DOHH2 (cell line): Measurements from ENCODE around the gene ERI2.
A peak's percentile ranks its signal among the peaks of the same experiment; 100 is the strongest.

Experiments used
- H3F3A ChIP-seq: fragments of 200-600 bp; sonication (generic), shearing (Covaris generic); 2 replicates; pipeline ENCODE4 v1.6.0; 2016; ENCODE audit warnings: antibody characterized with exemption, mild to moderate bottlenecking; ENCODE audit not compliant: control insufficient read depth, insufficient read depth
- H3K27ac ChIP-seq: fragments of 200-600 bp; sonication (generic); 2 replicates; pipeline ENCODE4 v1.5.1; 2014; ENCODE audit warnings: low read depth, mild to moderate bottlenecking, low read length, moderate library complexity
- H3K27me3 ChIP-seq: fragments of 200-600 bp; sonication (generic); 2 replicates; pipeline ENCODE4 v1.6.1; 2014; ENCODE audit warnings: mild to moderate bottlenecking, low read length, mixed read lengths; ENCODE audit not compliant: control insufficient read depth
- H3K36me3 ChIP-seq: fragments of 200-600 bp; sonication (generic); 2 replicates; pipeline ENCODE4 v1.6.1; 2014; ENCODE audit warnings: mild to moderate bottlenecking, low read length, moderate library complexity, mixed read lengths; ENCODE audit not compliant: control insufficient read depth
- H3K4me1 ChIP-seq: fragments of 200-600 bp; sonication (generic); 2 replicates; pipeline ENCODE4 v1.6.1; 2014; ENCODE audit warnings: mild to moderate bottlenecking, low read length, mixed read lengths; ENCODE audit not compliant: control insufficient read depth
- H3K4me2 ChIP-seq: fragments of 200-600 bp; sonication (generic); 2 replicates; pipeline ENCODE4 v1.6.0; 2014; ENCODE audit warnings: mild to moderate bottlenecking, low read length, moderate library complexity
- H3K4me3 ChIP-seq: fragments of 200-600 bp; sonication (generic); 2 replicates; pipeline ENCODE4 v1.5.1; 2014; ENCODE audit warnings: mild to moderate bottlenecking, low read length, mixed read lengths
- H3K79me2 ChIP-seq: fragments of 200-600 bp; sonication (generic); 2 replicates; pipeline ENCODE4 v1.6.1; 2014; ENCODE audit warnings: mild to moderate bottlenecking, low read length, mixed read lengths; ENCODE audit not compliant: control insufficient read depth
- H3K9me2 ChIP-seq: fragments of 200-600 bp; sonication (generic); replicated peaks from 2 replicates; pipeline ENCODE4 v1.6.1; 2014; ENCODE audit warnings: mild to moderate bottlenecking, low read length, mixed read lengths; ENCODE audit not compliant: control insufficient read depth
- H3K9me3 ChIP-seq: fragments of 200-600 bp; sonication (generic); 2 replicates; pipeline ENCODE4 v1.6.1; 2014; ENCODE audit warnings: antibody characterized with exemption, low read length, mixed read lengths; ENCODE audit not compliant: control insufficient read depth, insufficient read depth
- H4K20me1 ChIP-seq: fragments of 200-600 bp; sonication (generic); 2 replicates; pipeline ENCODE4 v1.6.0; 2014; ENCODE audit warnings: low read depth, mild to moderate bottlenecking, antibody characterized with exemption, low read length, moderate library complexity; ENCODE audit not compliant: control insufficient read depth, insufficient read depth
- EZH2phosphoT487 ChIP-seq: fragments of 200-600 bp; sonication (generic); IDR thresholded peaks from 2 replicates; pipeline ENCODE4 v1.6.1; 2017; ENCODE audit warnings: borderline replicate concordance, mild to moderate bottlenecking, antibody characterized with exemption, low read length, moderate library complexity, mixed read lengths
- TF ChIP-seq, protein P1 (sequence below): fragments of 200-600 bp; sonication (generic); IDR thresholded peaks from one replicate; pipeline ENCODE4 v1.5.1; 2014; ENCODE audit warnings: antibody characterized with exemption, mild to moderate bottlenecking, low read depth, low read length; ENCODE audit not compliant: poor library complexity, severe bottlenecking

Gene ERI2

DNA sequence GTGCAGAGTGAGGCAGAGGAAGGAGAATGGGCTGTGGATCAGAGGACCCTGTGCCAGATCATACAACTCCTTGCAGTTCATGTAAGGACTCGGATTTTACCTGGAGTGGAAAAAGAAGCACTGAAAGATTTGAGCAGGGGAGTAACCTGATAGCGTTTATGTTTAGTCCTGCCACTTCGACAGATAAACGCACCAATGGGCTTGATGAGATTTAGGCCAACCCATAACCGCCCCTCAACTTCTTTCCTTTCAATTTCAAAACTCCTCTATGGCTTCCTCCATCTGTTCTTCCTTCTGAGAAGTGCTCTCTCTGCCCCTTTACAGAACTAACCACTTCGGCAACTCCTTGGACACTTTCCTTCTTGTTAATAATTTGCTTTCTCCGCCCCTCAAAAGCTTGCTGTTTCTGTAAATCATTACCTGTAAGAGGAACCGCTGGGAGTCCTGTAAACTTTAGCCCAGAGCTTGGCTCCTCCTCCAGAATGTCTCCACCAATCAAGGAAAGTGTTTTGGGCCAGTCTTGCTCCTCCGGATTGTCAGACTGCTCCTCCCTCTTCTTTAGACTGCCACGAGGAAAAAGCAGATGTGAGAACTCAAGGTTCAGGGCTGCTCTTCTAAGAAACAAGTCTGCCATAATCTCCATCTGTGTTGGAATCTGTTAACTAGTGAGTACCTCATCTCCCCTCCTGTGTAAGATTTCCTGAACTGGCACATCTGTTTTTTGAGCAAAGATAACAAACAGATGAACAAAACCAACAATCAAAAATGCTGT lies 42.6 kb downstream of the ERI2 start, which contains the start of gene ACSM3:
Gene ACSM3, plus strand, starts transcription at position 554 of the 772 bp plus-strand sequence. CDS start 6,021 bp downstream, outside the sequence.
- H3K27ac ChIP-seq, result no peak within 1 kb of the TSS
- H4K20me1 ChIP-seq, result no peaks in the 10 kb centered on the region

DNA sequence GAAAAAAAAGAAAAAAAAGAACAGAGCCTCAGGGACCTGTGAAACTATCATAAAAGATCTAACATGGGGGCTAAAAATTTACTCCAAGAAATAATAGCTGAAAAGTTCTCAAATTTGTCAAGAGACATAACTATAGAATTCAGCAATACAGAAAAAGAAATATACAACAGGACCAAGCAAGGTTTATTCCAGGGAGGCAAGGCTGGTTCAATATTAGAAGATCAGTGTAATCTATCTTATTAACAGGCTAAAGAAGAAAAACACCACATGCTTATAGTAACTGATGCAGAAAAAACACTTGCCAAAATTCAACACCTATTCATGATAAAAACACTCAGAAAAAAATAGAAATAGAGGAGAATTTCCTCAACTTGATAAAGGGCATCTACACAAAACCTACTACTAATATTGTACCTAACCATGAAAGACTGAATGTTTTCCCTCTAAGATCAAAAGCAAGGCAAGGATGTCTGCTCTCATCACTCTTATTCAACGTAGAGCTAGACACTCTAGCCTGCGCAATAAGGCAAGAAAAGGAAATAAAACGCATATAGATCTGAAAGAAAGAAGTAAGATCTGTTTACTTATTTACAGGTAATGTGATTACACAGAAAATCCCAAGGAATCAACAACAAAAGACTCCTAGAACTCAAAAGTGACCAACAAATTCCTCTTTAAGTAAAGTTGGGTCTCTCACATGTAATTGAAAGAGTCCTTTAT lies 43.7 kb downstream of the ERI2 start:
- H3K4me2 ChIP-seq, result no peak overlapping the region
- H3F3A ChIP-seq, result no peaks in the 10 kb centered on the region
- no peaks in the 10 kb centered on the region for H3K36me3 ChIP-seq
- H3K27me3 ChIP-seq, result no peaks in the 10 kb centered on the region
- no peak overlapping the region for H3K27ac ChIP-seq
- H4K20me1 ChIP-seq, result no peaks in the 10 kb centered on the region
- peaks cover 13% of the 10 kb centered on the region for H3K4me1 ChIP-seq
- H3K9me2 ChIP-seq, result no peaks in the 10 kb centered on the region
- H3K79me2 ChIP-seq, result no peaks in the 10 kb centered on the region
- no peak overlapping the region for H3K4me3 ChIP-seq
- H3K9me3 ChIP-seq, result peaks cover 10% of the 10 kb centered on the region
- no peak for TF ChIP-seq EZH2phosphoT487
- TF ChIP-seq, protein P1, sequence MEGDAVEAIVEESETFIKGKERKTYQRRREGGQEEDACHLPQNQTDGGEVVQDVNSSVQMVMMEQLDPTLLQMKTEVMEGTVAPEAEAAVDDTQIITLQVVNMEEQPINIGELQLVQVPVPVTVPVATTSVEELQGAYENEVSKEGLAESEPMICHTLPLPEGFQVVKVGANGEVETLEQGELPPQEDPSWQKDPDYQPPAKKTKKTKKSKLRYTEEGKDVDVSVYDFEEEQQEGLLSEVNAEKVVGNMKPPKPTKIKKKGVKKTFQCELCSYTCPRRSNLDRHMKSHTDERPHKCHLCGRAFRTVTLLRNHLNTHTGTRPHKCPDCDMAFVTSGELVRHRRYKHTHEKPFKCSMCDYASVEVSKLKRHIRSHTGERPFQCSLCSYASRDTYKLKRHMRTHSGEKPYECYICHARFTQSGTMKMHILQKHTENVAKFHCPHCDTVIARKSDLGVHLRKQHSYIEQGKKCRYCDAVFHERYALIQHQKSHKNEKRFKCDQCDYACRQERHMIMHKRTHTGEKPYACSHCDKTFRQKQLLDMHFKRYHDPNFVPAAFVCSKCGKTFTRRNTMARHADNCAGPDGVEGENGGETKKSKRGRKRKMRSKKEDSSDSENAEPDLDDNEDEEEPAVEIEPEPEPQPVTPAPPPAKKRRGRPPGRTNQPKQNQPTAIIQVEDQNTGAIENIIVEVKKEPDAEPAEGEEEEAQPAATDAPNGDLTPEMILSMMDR, result no peak

More for the DNA sequence above, 42.6 kb downstream of the ERI2 start, which contains the start of gene ACSM3:
- Histone ChIP-seq H3K4me3 (peak within 1 kb of the TSS; percentile 68), H3K36me3 (no peaks in the 10 kb centered on the region), H3K9me3 (peaks cover 10% of the 10 kb centered on the region), H3K9me2 (no peaks in the 10 kb centered on the region), H3K4me2 (peak within 1 kb of the TSS; percentile 66), H3K27me3 (no peaks in the 10 kb centered on the region), H3K4me1 (peaks cover 13% of the 10 kb centered on the region), H3K79me2 (no peaks in the 10 kb centered on the region), H3F3A (no peaks in the 10 kb centered on the region)
- TF ChIP-seq EZH2phosphoT487, result no peak
- TF ChIP-seq, protein P1, result no peak

GRCh38 chr16:20761175-20761574 lies 45.1 kb downstream of the ERI2 start:
- Histone ChIP-seq H3K79me2 (no peaks in the 10 kb centered on the region), H3K27ac (no peak overlapping the region), H3K4me2 (no peak overlapping the region), H3K9me3 (peaks cover 10% of the 10 kb centered on the region), H3K27me3 (no peaks in the 10 kb centered on the region), H3K9me2 (no peaks in the 10 kb centered on the region), H3K4me3 (no peak overlapping the region), H3F3A (no peaks in the 10 kb centered on the region), H3K36me3 (no peaks in the 10 kb centered on the region), H4K20me1 (no peaks in the 10 kb centered on the region), H3K4me1 (peaks cover 13% of the 10 kb centered on the region)
- no peak for TF ChIP-seq EZH2phosphoT487
- TF ChIP-seq, protein P1, result no peak
